ENCODE results near the gene TEX264.

GRCh38 chr3:51678186-51678585 is 7.1 kb downstream of the TEX264 start:
- TF ChIP-seq CTCF (IDR thresholded peaks at IDR 0.05 in 8 of 11, conservative IDR thresholded peaks at IDR 0.05 in 3 of 11), result no peak
- no peak for TF ChIP-seq POLR2A (IDR thresholded peaks at IDR 0.05)
